GM18909 (cell line): ENCODE data around the gene CXCL1.
"Not testable (repeated sequence)": the region's sequence is repeated elsewhere in the genome, so short reads cannot be mapped to it uniquely, and the experiment has no call there.

Source experiments
- ATAC-seq: cut with Tn5 transposase; IDR thresholded peaks from one replicate; pipeline ENCODE4 v1.9.1; 2021; ENCODE audit warnings: mild to moderate bottlenecking; ENCODE audit not compliant: unreplicated experiment, poor library complexity

CXCL1 gene

GRCh38 chr4:73871511-73872310, 2.5 kb downstream of the CXCL1 start:
- ATAC-seq = no peak

DNA sequence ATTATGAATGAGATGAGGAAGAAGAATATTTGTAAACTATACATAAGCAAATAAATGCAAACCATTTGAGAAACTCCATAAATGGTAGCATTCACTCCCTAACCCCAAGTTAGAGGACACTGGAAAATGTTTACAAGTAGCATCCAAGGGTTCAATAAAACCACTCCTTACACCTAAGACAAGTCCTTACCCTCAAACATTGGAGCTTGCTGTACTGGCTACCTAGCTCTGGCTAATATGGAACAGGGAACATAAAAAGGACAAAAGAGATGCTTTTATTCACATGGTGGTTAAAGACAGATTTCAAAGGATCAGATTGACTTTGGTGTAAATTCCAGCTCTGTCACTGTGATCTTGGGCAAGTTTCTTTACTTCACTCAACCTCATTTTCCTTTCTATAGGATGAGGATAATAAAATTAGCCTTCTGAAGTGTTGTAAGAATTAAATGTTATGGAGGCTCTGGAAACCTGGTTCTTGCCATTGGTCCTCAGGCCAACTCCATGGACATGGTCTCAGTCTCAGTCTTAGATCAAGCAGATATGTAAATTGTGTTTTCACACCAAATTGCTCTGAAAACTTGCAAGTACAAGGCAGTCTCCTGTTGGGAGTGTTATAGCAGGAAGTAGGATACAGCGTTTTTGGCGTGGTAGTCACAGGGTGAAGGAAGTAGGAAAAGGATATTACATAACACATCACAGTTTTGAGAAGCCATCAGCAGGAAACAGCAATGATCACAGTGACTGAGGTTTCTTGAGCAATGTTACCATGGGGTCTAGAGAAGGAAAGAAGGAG, 3.3 kb downstream of the CXCL1 start:
- no peak for ATAC-seq

- ATAC-seq = no peak
Observed at GRCh38 chr4:73874386-73874785, 5.2 kb downstream of the CXCL1 start.

GRCh38 chr4:73875401-73875800, 6.2 kb downstream of the CXCL1 start:
- ATAC-seq = no peak

DNA sequence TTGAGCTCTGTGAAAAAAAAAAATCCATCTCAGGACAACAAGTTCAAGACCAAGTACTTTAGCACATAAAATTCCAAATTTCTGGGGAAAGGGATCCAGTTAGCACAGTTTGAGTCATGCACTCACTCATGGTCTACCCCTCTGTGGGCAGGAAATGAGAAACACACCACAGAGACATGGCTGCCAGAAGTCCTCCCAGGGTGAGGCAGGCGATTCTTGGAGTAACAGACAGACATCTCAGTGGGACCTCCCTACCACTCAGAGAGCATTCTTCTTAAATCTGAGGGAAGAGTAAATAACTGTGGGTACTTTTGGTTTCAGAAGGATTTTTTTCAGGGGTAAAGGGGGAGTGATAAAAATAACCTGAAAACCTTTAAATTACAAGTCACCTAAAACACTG, 14.1 kb downstream of the CXCL1 start:
- no peak for ATAC-seq

GRCh38 chr4:73885574-73886267, 16.5 kb downstream of the CXCL1 start:
- no peak for ATAC-seq

DNA sequence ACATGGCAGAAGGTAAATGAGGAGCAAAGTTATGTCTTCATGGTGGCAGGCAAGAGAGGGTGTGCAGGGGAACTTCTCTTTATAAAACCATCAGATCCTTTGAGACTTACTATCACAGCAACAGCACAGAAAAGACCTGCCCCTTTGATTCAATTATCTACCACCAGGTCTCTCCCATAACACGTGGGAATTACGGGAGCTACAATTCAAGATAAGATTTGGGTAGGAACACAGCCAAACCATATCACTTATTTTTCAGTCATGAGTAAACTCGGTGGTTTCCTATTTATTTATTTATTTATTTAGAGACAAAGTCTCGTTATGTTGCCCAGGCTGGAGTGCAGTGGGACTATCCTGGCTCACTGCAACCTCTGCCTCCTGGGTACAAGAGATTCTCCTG, 22.1 kb downstream of the CXCL1 start:
- ATAC-seq = no peak

- ATAC-seq = no peak
Observed at GRCh38 chr4:73891739-73892405, 22.7 kb downstream of the CXCL1 start.

- ATAC-seq = no peak
Observed at GRCh38 chr4:73892966-73893365, 23.8 kb downstream of the CXCL1 start.

GRCh38 chr4:73894001-73894400, 24.8 kb downstream of the CXCL1 start:
- ATAC-seq = no peak

DNA sequence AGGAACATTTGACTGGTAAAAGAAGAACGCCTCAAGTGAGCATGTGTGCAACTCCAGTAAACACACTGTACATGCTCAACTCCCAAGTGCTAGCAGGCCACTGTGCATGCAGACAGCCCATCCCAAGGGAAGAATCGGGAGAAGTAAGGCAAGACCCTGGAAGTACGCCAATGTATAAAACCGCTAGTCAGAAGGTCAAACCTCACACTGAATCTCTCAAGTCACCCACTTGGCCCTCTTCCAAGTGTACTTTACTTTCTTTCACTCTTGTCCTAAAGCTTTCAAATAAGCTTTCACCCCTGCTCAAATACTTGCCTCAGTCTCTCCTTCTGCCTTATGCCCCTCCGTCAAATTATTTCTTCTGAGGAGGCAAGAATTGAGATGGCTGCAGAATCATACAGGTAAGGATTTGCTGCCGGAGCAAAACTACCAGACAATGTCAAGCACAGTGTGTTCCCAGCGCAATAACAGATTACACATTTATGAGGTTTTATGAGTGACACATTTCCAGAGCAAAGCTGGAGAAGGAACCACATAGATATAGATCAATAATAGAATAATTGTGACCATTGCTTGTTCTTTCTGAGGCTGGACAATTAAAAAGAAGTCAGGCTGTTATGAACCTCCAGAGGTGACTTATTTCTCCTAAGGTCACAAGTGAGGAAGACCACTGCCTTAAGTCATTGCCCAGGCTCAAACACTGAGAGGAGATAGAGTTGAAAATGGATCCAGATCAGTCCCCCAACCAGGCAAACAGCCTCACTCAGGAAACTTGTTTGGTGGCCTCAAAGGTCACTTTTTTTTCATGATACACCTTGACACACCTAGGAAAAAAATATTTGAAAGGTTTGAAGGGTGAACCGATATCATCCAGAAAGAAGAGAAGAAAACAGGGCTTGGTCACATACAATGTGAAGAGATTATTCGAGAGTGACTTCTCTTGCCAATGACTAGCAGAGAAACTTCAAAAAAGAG, 26.3 kb downstream of the CXCL1 start:
- ATAC-seq = no peak

DNA sequence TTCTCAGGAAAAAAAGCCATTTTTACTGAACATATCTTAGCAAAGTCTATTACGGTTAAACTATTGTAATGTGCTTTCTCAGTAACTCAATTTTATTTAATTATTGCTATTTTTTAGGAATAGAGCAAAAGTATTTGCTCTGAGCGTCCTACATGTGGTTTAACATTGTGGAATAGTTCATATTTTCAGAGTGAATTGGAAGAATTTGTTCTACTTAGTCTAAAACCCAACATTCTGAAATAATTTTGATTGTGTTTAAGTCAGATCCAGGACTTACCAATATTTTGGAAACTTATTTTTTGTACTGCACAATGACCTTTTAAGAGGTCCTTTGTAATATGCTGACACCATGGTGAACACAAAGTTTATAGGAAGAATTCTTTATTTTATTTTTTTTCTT, 27.2 kb downstream of the CXCL1 start:
- ATAC-seq = no peak

DNA sequence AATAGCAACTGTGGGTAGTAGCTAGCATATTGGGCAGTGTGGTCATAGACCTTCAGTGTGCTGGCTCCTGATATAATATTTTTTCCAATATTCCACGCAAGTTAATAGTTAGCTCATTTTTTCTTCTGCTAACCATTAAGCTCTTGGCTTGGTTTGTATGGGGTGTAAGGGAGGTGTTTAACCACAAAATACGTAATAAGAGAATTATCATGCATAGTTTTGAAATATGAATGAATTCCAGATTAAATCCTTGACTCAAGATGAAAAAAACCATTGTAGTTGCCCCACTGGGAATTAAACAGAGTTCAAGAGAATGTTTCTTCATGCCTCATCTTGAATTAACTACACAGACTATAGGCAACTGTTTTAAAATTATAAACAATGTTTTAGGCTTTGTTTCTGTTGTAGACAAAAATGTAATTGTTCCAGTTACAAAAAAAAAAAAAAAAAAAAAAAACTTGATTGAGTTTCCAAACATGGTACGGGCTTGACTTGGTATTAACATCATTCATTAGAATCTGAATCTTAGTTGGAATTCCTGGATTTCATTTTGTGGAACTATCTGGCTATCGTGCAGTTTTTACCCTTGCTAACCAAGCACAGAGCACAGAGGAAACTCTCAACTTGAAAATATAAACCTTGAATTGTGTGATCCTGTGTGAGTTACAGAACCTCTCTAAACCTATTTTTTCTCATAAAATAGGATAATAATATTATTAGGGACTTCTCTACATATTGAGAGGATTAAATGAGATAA, 28.4 kb downstream of the CXCL1 start:
- ATAC-seq = no peak

- ATAC-seq = not testable (repeated sequence)
Observed at GRCh38 chr4:73899338-73899737, 30.1 kb downstream of the CXCL1 start.

DNA sequence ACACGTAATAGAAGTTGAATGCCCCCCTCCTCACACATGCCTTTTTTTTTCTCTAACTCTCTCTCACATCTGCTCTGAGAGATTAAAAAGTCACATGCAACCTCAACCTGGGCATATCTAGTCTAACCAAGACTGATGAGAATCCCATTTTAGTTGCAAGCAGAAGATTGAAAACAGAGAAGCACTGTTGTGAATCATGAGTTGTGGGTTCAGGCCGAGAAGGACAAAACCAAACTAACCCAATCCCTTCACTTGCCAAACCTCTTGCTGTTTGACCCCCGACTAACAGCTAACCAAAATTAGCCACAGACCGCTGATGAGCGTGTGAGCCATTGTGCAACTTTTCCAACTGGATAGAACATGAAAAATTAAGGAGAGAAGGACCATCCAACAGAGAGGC, 31.8 kb downstream of the CXCL1 start:
- no peak for ATAC-seq

DNA sequence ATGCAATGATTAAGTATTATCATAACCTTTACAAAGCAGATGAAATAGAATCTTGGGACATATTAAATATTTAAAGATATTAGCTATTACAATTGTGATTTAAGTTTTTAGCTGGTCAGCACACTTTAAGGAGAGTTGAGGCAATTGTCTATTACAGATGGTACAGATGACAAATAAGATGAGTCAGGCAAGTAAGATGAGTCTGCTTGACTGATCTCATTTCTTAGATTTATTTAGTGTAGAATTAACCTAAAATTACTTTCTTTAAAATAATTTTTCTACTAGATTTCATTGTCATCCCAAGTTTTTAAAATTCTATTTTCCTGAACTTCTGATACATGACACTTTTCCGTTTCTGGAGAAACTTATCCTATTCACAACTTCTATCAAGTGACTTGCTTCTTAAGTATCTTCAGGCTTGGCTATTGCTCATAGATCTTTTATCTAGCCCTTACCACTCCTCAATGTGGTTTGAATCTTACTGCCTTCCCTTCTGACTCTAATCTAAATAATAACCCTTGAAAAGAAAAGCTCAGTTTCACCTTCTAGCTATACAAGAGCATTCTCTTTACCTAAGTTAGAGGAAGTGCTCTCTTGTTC, 32.9 kb downstream of the CXCL1 start:
- ATAC-seq = no peak

- ATAC-seq = no peak
Observed at GRCh38 chr4:73902817-73903547, 33.8 kb downstream of the CXCL1 start.

DNA sequence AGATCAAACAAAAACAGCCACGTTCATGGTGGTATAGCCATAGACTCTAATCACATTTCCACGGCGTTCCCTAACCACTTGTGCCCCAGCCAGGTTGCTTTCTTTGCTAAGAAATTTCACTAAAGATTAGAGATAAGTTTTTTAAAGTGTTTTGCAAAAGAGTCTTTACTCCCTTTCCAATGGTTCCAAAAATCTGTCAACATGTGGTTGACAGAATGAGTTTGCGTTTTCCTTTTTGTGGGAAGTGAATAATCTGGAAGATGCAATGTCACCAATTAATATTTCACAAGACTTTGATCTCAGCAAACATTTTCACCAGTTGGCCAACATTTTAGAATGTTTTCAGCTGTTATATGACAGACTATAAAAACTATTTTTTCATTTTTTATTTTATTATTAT, 35.3 kb downstream of the CXCL1 start:
- no peak for ATAC-seq
